Measurements from ENCODE around the gene SH2D6. TPM values are rescaled to one million over a fixed set of nuclear protein-coding genes. Genes with fewer than 3 reads are reported as not detected.

The SH2D6 gene
- total and polyA plus RNA-seq, 2 of the 8 experiments (the other 6 are each of a cell fraction or from before 2014, with no cell fraction given): 0.42 TPM; not detected in 1

DNA sequence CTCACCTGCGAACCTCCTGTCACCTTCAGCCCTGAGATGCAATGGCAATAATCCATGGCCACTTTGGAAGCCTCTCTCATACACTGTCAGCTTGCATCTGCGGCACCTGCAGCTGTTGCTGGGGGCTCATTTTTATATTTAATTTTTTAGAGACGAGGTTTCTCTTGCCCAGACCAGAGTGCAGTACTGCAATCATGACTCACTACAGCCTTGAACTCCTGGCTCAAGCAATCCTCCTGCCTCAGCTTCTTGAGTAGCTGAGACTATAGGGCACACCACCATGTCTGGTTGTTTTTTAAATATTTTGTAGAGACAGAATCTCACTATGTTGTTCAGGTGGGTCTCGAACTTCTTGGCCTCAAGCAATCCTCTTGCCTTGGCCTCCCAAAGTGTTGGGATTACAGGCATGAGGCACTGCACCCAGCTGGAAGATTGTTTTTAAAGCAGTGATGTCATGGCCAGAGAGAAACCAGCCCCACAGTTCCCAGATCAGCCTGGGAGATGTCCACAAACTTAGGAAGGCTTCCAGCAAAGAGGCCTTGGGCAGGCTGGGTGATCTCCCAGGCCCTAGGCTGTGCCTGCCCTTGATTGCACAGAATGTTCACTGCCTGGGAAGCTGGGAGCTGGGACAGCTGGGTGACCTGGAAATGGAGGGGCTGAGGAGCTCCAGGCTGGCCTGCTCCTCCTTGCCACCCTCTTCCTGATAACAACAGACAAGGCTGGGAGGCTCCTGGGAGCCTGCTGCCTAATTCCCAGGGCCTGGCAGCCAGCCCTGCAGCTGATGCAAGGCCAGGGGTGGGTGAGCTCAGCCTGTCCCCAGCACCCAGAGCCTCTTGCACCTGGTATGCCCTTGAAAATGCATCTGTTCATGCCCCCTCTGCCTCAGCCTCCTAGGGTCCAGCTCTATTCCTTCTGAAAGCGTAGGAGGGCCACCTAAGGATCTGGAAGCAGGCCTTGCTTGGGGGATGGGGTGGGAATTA is 27.1 kb downstream of the SH2D6 start (continued):
- no peak for TF ChIP-seq SAP30 (IDR thresholded peaks at IDR 0.05; ENCODE audit: insufficient read depth, insufficient replicate concordance, low read length)
- TF ChIP-seq KDM1A (IDR thresholded peaks at IDR 0.05; ENCODE audit: borderline replicate concordance, low read length): no peak
- TF ChIP-seq JUND (IDR thresholded peaks at IDR 0.05; ENCODE audit: low read length): no peak
- no peak for TF ChIP-seq TEAD4 (IDR thresholded peaks at IDR 0.05; ENCODE audit: low read depth, low read length)
- TF ChIP-seq, protein P1, sequence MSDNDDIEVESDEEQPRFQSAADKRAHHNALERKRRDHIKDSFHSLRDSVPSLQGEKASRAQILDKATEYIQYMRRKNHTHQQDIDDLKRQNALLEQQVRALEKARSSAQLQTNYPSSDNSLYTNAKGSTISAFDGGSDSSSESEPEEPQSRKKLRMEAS (IDR thresholded peaks at IDR 0.05): no peak

Measured in H1 (cell line).